Measurements from ENCODE around the gene MRPL18.

- TF ChIP-seq POLR2A (IDR thresholded peaks at IDR 0.05; ENCODE audit: low read depth, low read length) (no peak), POLR2AphosphoS5 (IDR thresholded peaks at IDR 0.05; ENCODE audit: low read depth, low read length) (no peak)
Measured at GRCh38 chr6:159788753-159789376, 1.4 kb upstream of the MRPL18 start.

All from GM12892 (cell line).